H1 (cell line): ENCODE data around the gene LGALS9. TPM values are rescaled to one million over a fixed set of nuclear protein-coding genes. Genes with fewer than 3 reads are reported as not detected.

ENCODE experiments used
- CTCF ChIA-PET: fragments of 300-600 bp; sonication (Branson Sonifier 250); formaldehyde crosslinking; loops from one replicate; lab custom pipeline; 2021; ENCODE audit not compliant: partially characterized antibody; lab: Charles Lee
- POLR2A ChIA-PET: fragments of 300-600 bp; sonication (Branson Sonifier 250); formaldehyde crosslinking; loops from one replicate; lab custom pipeline; 2021; ENCODE audit warnings: inconsistent platforms; ENCODE audit not compliant: partially characterized antibody; lab: Charles Lee
- DNase-seq, 2 experiments: peaks; one replicate each; pipeline versions ENCODE4 v3.0.0 to v3.0.0-alpha.2; 2010 to 2022; ENCODE audit warnings: low spot score in 2 of 2, low read depth in 1 of 2, mixed read lengths in 1 of 2
- FAIRE-seq: peaks from 2 replicates; lab custom pipeline; 2011; peaks lifted over from hg19 to GRCh38; lab: Jason Lieb, UNC
- H2AFZ ChIP-seq: 2 replicates; pipeline ENCODE4 v1.8.1; 2012; ENCODE audit warnings: low read length, inconsistent platforms
- H2AK5ac ChIP-seq: 2 replicates; pipeline ENCODE4 v1.6.1; 2013; ENCODE audit warnings: low read depth, low read length
- H2BK120ac ChIP-seq: replicated peaks from 2 replicates; pipeline ENCODE3; 2013; ENCODE audit warnings: low read depth, low read length, inconsistent platforms
- H2BK12ac ChIP-seq: 2 replicates; pipeline ENCODE4 v1.6.1; 2013; ENCODE audit warnings: low read depth, low read length
- H2BK15ac ChIP-seq: 2 replicates; pipeline ENCODE4 v1.6.1; 2013; ENCODE audit warnings: low read length
- H2BK20ac ChIP-seq: 2 replicates; pipeline ENCODE4 v1.6.1; 2013; ENCODE audit warnings: low read length
- H2BK5ac ChIP-seq: 2 replicates; pipeline ENCODE4 v1.6.1; 2013; ENCODE audit warnings: low read depth, low read length
- H3K14ac ChIP-seq: 2 replicates; pipeline ENCODE4 v1.6.1; 2013; ENCODE audit warnings: inconsistent platforms; ENCODE audit not compliant: insufficient read length
- H3K18ac ChIP-seq: 2 replicates; pipeline ENCODE4 v1.6.1; 2013; ENCODE audit warnings: low read length; ENCODE audit errors: extremely low read depth
- H3K23ac ChIP-seq: 2 replicates; pipeline ENCODE4 v1.6.1; 2013; ENCODE audit warnings: inconsistent platforms; ENCODE audit not compliant: insufficient read length
- H3K23me2 ChIP-seq: 2 replicates; pipeline ENCODE4 v1.6.1; 2013; ENCODE audit warnings: low read depth, low read length
- H3K27ac ChIP-seq: 2 replicates; pipeline ENCODE4 v1.6.1; 2011; ENCODE audit warnings: low read depth, low read length, inconsistent platforms
- H3K27me3 ChIP-seq, 4 experiments: replicated peaks in 1 of 4; 1 replicate in 1 of 4; 2 replicates in 3 of 4; pipeline versions ENCODE4 v1.6.1 to v1.8.1; 2011 to 2013; ENCODE audit warnings: low read length in 3 of 4, mild to moderate bottlenecking in 3 of 4, inconsistent platforms in 2 of 4, mixed read lengths in 2 of 4, moderate library complexity in 1 of 4; ENCODE audit not compliant: control insufficient read depth in 3 of 4, insufficient read depth in 3 of 4; ENCODE audit errors: extremely low read depth in 1 of 4
- H3K36me3 ChIP-seq, 4 experiments: 2 replicates each; pipeline versions ENCODE4 v1.6.1 to v1.8.1; 2011 to 2013; ENCODE audit warnings: mild to moderate bottlenecking in 4 of 4, low read length in 3 of 4, moderate library complexity in 2 of 4, control low read depth in 1 of 4, inconsistent platforms in 1 of 4; ENCODE audit not compliant: insufficient read depth in 4 of 4, control insufficient read depth in 2 of 4
- H3K4ac ChIP-seq: replicated peaks from 2 replicates; pipeline ENCODE3; 2013; ENCODE audit warnings: low read length, low read depth, mixed read lengths, inconsistent platforms; ENCODE audit not compliant: insufficient read length
- H3K4me1 ChIP-seq, 4 experiments: replicated peaks in 1 of 4; 1 replicate in 1 of 4; 2 replicates in 3 of 4; pipeline versions ENCODE4 v1.6.1 to v1.8.1; 2011 to 2013; ENCODE audit warnings: low read length in 3 of 4, inconsistent platforms in 2 of 4, mixed read lengths in 1 of 4; ENCODE audit not compliant: insufficient read depth in 4 of 4, control insufficient read depth in 3 of 4
- H3K4me2 ChIP-seq, 2 experiments: 2 replicates each; pipeline versions ENCODE4 v1.6.1 to v1.8.1; 2011 to 2013; ENCODE audit warnings: low read depth in 2 of 2, low read length in 2 of 2, control low read depth in 1 of 2, inconsistent platforms in 1 of 2, mild to moderate bottlenecking in 1 of 2; ENCODE audit not compliant: insufficient read depth in 1 of 2
- H3K4me3 ChIP-seq, 4 experiments: fragments of 200-600, 300-600 bp in 1 of 4; sonication (generic), shearing (Covaris generic), sonication (Bioruptor Twin) in 1 of 4; 2 replicates each; pipeline versions ENCODE4 v1.5.1 to v1.8.1; 2011 to 2016; ENCODE audit warnings: low read length in 4 of 4, low read depth in 3 of 4, control low read depth in 2 of 4, inconsistent platforms in 2 of 4, mild to moderate bottlenecking in 2 of 4, mixed read lengths in 1 of 4, moderate library complexity in 1 of 4; ENCODE audit not compliant: insufficient read depth in 2 of 4; ENCODE audit errors: extremely low read depth in 1 of 4
- H3K56ac ChIP-seq: replicated peaks from 2 replicates; pipeline ENCODE3; 2013; ENCODE audit warnings: low read depth, mild to moderate bottlenecking, mixed read lengths, low read length, inconsistent platforms; ENCODE audit not compliant: insufficient read length
- H3K79me1 ChIP-seq: 2 replicates; pipeline ENCODE4 v1.6.1; 2013; ENCODE audit warnings: low read depth, low read length, control low read depth
- H3K79me2 ChIP-seq, 2 experiments: 2 replicates each; pipeline versions ENCODE4 v1.6.1 to v1.8.1; 2012 to 2013; ENCODE audit warnings: low read length in 2 of 2, mild to moderate bottlenecking in 2 of 2, inconsistent platforms in 1 of 2; ENCODE audit not compliant: insufficient read depth in 2 of 2, control insufficient read depth in 1 of 2
- H3K9ac ChIP-seq, 4 experiments: replicated peaks in 1 of 4; 1 replicate in 1 of 4; 2 replicates in 3 of 4; pipeline versions ENCODE4 v1.6.1 to v1.8.1; 2011 to 2013; ENCODE audit warnings: low read depth in 3 of 4, low read length in 3 of 4, control low read depth in 2 of 4, mild to moderate bottlenecking in 2 of 4, moderate library complexity in 2 of 4, inconsistent platforms in 1 of 4; ENCODE audit errors: extremely low read depth in 1 of 4
- H3K9me3 ChIP-seq, 2 experiments: 2 replicates each; pipeline versions ENCODE4 v1.6.1 to v1.8.1; 2012 to 2013; ENCODE audit warnings: mild to moderate bottlenecking in 2 of 2, moderate library complexity in 2 of 2, control low read depth in 1 of 2, inconsistent platforms in 1 of 2, low read depth in 1 of 2, low read length in 1 of 2, mixed read lengths in 1 of 2; ENCODE audit not compliant: insufficient read depth in 2 of 2
- H4K20me1 ChIP-seq, 2 experiments: replicated peaks in 1 of 2; 2 replicates each; pipeline versions ENCODE3 to v1.8.1; 2011 to 2013; ENCODE audit warnings: inconsistent platforms in 2 of 2, low read length in 2 of 2, mild to moderate bottlenecking in 1 of 2; ENCODE audit not compliant: insufficient read depth in 2 of 2, control insufficient read depth in 1 of 2
- H4K5ac ChIP-seq: 2 replicates; pipeline ENCODE4 v1.6.1; 2013; ENCODE audit warnings: low read length, low read depth, mixed read lengths, inconsistent platforms; ENCODE audit not compliant: insufficient read length
- H4K8ac ChIP-seq: 2 replicates; pipeline ENCODE4 v1.8.0; 2013; ENCODE audit warnings: mild to moderate bottlenecking, moderate library complexity, low read length, inconsistent platforms; ENCODE audit not compliant: insufficient read depth; ENCODE audit errors: extremely low read depth
- H4K91ac ChIP-seq: replicated peaks from 2 replicates; pipeline ENCODE3; 2013; ENCODE audit warnings: low read length, mixed read lengths, inconsistent platforms; ENCODE audit not compliant: insufficient read length
- E2F6 ChIP-seq: IDR thresholded peaks from 2 replicates; pipeline ENCODE4 v1.6.1; 2012; ENCODE audit warnings: inconsistent platforms
- SRF ChIP-seq: IDR thresholded peaks from 2 replicates; pipeline ENCODE4 v1.6.1; 2011; ENCODE audit warnings: mild to moderate bottlenecking, low read depth, low read length, moderate library complexity
- TAF1 ChIP-seq: IDR thresholded peaks from 2 replicates; pipeline ENCODE4 v1.6.1; 2011; ENCODE audit warnings: mild to moderate bottlenecking, low read depth, low read length
- WGBS, 2 experiments: shearing (Covaris generic) in 1 of 2; methylation state at CpG; one replicate each; pipeline versions ENCODE4 v1.1.6 to v1.1.7; 2013 to 2015; ENCODE audit warnings: low lambda C conversion rate in 2 of 2, mixed read lengths in 2 of 2, inconsistent platforms in 1 of 2, low coverage in 1 of 2, missing lambda C conversion rate in 1 of 2; ENCODE audit not compliant: insufficient replicate concordance in 2 of 2, insufficient coverage in 1 of 2, insufficient read length in 1 of 2; ENCODE audit errors: extremely low coverage in 1 of 2, missing lambda C conversion rate in 1 of 2; 5-methylcytosine and 5-hydroxymethylcytosine counted together
- polyA plus RNA-seq, 7 experiments: library from polyadenylated mRNA; depleted of rRNA in 3 of 7; stranded (reverse) in 5 of 7; unstranded in 2 of 7; fragments of >200 nt in 5 of 7; fragments of 200-250 nt in 2 of 7; gene quantifications; 1 replicate in 5 of 7; 2 replicates in 1 of 7; 4 replicates in 1 of 7; pipeline versions ENCODE4 v1.2.1 to v1.2.3, GENCODE V29; 2011 to 2013; ENCODE audit warnings: missing spikeins in 2 of 7, mixed read lengths in 2 of 7
- total RNA-seq: library from RNA; stranded (reverse); fragmentation: NEBNext Ultra II Directional; extraction: Animal tissue kit (Norgen Biotek cat#: 25700); gene quantifications from 2 replicates; pipeline ENCODE4 v1.2.1, GENCODE V29; 2021

The LGALS9 gene
- total and polyA plus RNA-seq, 2 of the 8 experiments (the other 6 are each of a cell fraction or from before 2014, with no cell fraction given), result 0.95 to 1.7 TPM

GRCh38 chr17:27603421-27603770 lies 27.6 kb upstream of the LGALS9 start:
- H3K9me3 ChIP-seq, result no peaks in the 10 kb centered on the region
- H4K8ac ChIP-seq, result no peak overlapping the region
- FAIRE-seq (no peak), DNase-seq (no peak)
- H3K27me3 ChIP-seq, result no peaks in the 10 kb centered on the region
- ChIA-PET POLR2A (interaction anchor here (0.8 to 0.9 kb wide), 2 partner anchors 11 to 40 kb away, joined by 3 to 4 read pairs; no protein-coding TSS in a partner anchor), CTCF (interaction anchor here (0.8 to 13.1 kb wide), 38 partner anchors 11 to 366 kb away, joined by 3 to 305 read pairs (median 6); partner anchors contain the start of gene KSR1)
- H3K23ac ChIP-seq, result no peak overlapping the region
- no peak overlapping the region for H3K4ac ChIP-seq
- no peak overlapping the region for H3K9ac ChIP-seq
- H4K5ac ChIP-seq, result no peak overlapping the region
- no peak overlapping the region for H3K18ac ChIP-seq
- H3K4me2 ChIP-seq, result no peak overlapping the region
- H2BK120ac ChIP-seq, result no peak overlapping the region
- H3K56ac ChIP-seq, result no peak overlapping the region
- no peak overlapping the region for H2AFZ ChIP-seq
- H2BK20ac ChIP-seq, result no peak overlapping the region
- no peak overlapping the region for H2BK5ac ChIP-seq
- H3K79me1 ChIP-seq, result no peaks in the 10 kb centered on the region
- H2AK5ac ChIP-seq, result no peak overlapping the region
- no peaks in the 10 kb centered on the region for H3K79me2 ChIP-seq
- no peak overlapping the region for H2BK15ac ChIP-seq
- no peaks in the 10 kb centered on the region for H3K23me2 ChIP-seq
- H3K36me3 ChIP-seq, result peaks cover 0 to 9% (median 2%) of the 10 kb centered on the region in 4 experiments; a peak in 6 of 8 replicates
- WGBS, 2 experiments, result 81% methylated on average over 2 of the region's 2 CpGs; no CpG with 5 or more reads in 1 of the 2 experiments
- peaks cover 0 to 3% of the 10 kb centered on the region in 2 experiments for H4K20me1 ChIP-seq
- TF ChIP-seq E2F6, result 0 out of 2 replicates have a peak, but pooled peaks have one; percentile 1
- TF ChIP-seq TAF1, result no peak
- TF ChIP-seq SRF, result no peak
- H2BK12ac ChIP-seq, result no peak overlapping the region
- no peak overlapping the region for H3K27ac ChIP-seq
- no peak overlapping the region for H4K91ac ChIP-seq
- no peak overlapping the region for H3K4me3 ChIP-seq
- no peak overlapping the region for H3K14ac ChIP-seq
- no peaks in the 10 kb centered on the region; a peak in 1 of 7 replicates for H3K4me1 ChIP-seq
